Measurements from ENCODE around the gene MAN2B2. TPM values are rescaled to one million over a fixed set of nuclear protein-coding genes. Genes with fewer than 3 reads are reported as not detected.
"Not testable (repeated sequence)": the region's sequence is repeated elsewhere in the genome, so short reads cannot be mapped to it uniquely, and the experiment has no call there.

The MAN2B2 gene
- total and polyA plus RNA-seq, 5 donors from 2014 or later: 15.6 to 43.8 (median 23.1) TPM

DNA sequence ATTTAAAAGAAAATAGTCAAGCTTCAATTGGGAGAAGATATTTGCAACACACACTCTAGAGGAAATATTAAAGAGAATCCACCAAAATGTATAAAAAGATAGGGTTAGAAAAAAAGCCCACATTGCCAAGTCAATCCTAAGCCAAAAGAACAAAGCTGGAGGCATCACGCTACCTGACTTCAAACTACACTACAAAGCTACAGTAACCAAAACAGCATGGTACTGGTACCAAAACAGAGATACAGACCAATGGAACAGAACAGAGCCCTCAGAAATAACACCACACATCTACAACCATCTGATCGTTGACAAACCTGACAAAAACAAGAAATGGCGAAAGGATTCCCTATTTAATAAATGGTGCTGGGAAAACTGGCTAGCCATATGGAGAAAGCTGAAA, 79.2 kb downstream of the MAN2B2 start:
- Mint-ChIP-seq H3K4me3 (peak overlapping the region in 1 of 4 donors; percentile 10), H3K27me3 (peaks cover 22% of the 10 kb centered on the region), H3K4me1 (peaks cover 0 to 13% (median 2%) of the 10 kb centered on the region in 4 donors)
- H3K9me3 Mint-ChIP-seq; DNase-seq; H3K27me3 ChIP-seq (ENCODE audit: control insufficient read depth, insufficient read depth, low read length); H3K36me3 ChIP-seq (ENCODE audit: control insufficient read depth, insufficient read depth, low read length); H3K36me3 Mint-ChIP-seq; H3K4me1 ChIP-seq (ENCODE audit: control insufficient read depth, insufficient read depth, low read length, poor library complexity, severe bottlenecking); H3K9me3 ChIP-seq (ENCODE audit: control insufficient read depth in 2 of 2, low read length in 2 of 2); H3K4me3 ChIP-seq (ENCODE audit: low read depth, low read length); H3K27ac Mint-ChIP-seq; ATAC-seq (ENCODE audit: low read depth in 2 of 2); H3K27ac ChIP-seq (ENCODE audit: insufficient read depth, low read length, poor library complexity, severe bottlenecking): not testable (repeated sequence)

DNA sequence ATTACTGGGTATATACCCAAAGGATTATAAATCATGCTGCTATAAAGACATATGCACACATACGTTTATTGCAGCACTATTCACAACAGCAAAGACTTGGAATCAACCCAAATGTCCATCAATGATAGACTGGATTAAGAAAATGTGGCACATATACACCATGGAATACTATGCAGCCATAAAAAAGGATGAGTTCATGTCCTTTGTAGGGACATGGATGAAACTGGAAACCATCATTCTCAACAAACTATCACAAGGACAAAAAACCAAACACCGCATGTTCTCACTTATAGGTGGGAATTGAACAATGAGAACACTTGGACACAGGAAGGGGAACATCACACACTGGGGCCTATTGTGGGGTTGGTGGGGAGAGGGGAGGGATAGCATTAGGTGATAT, 80.3 kb downstream of the MAN2B2 start:
- H3K4me3 Mint-ChIP-seq; DNase-seq; H3K36me3 ChIP-seq (ENCODE audit: control insufficient read depth, insufficient read depth, low read length); H3K27ac ChIP-seq (ENCODE audit: insufficient read depth, low read length, poor library complexity, severe bottlenecking); H3K4me3 ChIP-seq (ENCODE audit: low read depth, low read length); H3K27ac Mint-ChIP-seq; H3K36me3 Mint-ChIP-seq; ATAC-seq (ENCODE audit: low read depth in 2 of 2); H3K27me3 ChIP-seq (ENCODE audit: control insufficient read depth, insufficient read depth, low read length); H3K9me3 Mint-ChIP-seq; H3K9me3 ChIP-seq (ENCODE audit: control insufficient read depth in 2 of 2, low read length in 2 of 2): not testable (repeated sequence)
- H3K4me1 ChIP-seq (ENCODE audit: control insufficient read depth, insufficient read depth, low read length, poor library complexity, severe bottlenecking): peaks cover 11% of the 10 kb centered on the region
- H3K27me3 Mint-ChIP-seq: peaks cover 29% of the 10 kb centered on the region
- peaks cover 0 to 19% (median 2%) of the 10 kb centered on the region in 4 donors for H3K4me1 Mint-ChIP-seq

DNA sequence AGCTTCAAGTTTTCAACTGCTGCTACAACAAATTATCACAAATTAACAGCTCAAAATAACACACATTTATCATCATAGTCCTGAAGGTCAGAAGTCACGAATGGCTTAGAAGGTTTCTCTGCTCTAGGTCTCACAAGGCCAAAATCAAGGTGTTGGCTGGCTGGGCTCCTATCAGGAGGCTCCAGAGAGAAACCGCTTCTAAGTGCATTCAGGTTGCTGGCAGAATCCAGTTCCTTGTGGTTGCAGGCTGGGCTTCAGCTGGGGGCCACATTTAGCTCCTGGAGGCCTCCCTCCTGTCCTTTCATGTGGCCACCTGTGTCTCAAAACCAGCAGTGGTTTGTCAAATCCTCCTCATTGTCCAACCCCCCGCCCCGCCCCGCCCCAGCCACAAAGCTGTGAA, 80.9 kb downstream of the MAN2B2 start:
- no peak overlapping the region for H3K27ac Mint-ChIP-seq
- ATAC-seq (ENCODE audit: low read depth in 2 of 2) (no peak), DNase-seq (no peak)

DNA sequence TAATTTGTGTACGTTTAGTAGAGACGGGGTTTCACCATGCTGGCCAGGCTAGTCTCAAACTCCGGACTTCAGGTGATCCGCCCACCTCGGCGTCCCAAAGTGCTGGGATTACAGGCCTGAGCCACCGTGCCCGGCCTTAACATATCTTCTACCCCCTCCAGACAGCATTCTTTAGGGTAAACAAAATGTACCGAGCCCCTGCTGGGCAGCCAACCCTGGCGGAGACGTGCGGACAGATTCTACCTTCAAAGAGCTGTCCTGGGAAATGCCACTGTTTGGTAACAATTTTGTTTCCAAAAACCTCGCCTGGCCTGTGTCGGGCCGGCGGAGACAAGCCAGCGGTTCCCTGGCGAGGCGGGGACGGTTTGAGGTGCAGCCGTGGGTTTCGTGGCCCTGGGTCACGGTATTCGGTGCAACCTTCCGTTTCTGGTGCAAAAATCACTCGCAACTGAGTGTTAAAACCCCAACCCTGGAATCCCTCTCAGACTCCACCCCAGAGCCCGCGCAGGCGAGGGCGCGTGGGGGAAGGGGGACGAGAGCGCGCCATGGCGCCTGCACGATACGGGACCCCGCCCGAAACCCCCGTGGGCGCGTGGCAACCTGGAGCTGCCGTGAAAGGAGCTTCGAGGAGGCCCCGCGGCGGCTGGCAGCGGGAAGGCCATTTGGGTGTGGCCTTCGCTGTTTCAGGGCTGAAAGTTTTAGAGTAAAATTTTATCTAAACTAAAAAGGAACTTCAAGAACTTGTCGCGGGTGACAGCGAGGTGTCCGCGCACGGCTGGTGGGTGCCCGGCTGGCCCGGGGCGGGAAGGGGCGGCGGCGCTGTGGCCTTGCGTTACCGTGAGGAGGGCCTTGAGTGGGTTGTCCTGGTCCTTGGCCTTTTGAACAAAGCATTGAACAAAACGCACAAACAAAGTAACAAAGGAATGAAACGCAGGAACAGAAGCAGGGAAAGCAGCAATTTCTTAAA, 82.5 kb downstream of the MAN2B2 start:
- H3K4me3 Mint-ChIP-seq: peak overlapping the region in 1 of 4 donors; percentile 76
- DNase-seq: no peak
- H3K9me3 Mint-ChIP-seq: peaks cover 0 to 1% (median 0%) of the 10 kb centered on the region in 7 donors
- no peaks in the 10 kb centered on the region for H3K9me3 ChIP-seq (ENCODE audit: control insufficient read depth in 2 of 2, low read length in 2 of 2)
- no peak overlapping the region for H3K27ac ChIP-seq (ENCODE audit: insufficient read depth, low read length, poor library complexity, severe bottlenecking)
- no peaks in the 10 kb centered on the region for H3K36me3 ChIP-seq (ENCODE audit: control insufficient read depth, insufficient read depth, low read length)
- H3K27me3 ChIP-seq (ENCODE audit: control insufficient read depth, insufficient read depth, low read length): peaks cover under 1% of the 10 kb centered on the region
- no peaks in the 10 kb centered on the region for H3K36me3 Mint-ChIP-seq
- H3K4me3 ChIP-seq (ENCODE audit: low read depth, low read length): no peak overlapping the region
- ATAC-seq (ENCODE audit: low read depth in 2 of 2): no peak
- H3K27ac Mint-ChIP-seq: no peak overlapping the region
- H3K4me1 ChIP-seq (ENCODE audit: control insufficient read depth, insufficient read depth, low read length, poor library complexity, severe bottlenecking): peaks cover 11% of the 10 kb centered on the region
- H3K4me1 Mint-ChIP-seq: peaks cover 0 to 19% (median 2%) of the 10 kb centered on the region in 4 donors
- H3K27me3 Mint-ChIP-seq: peaks cover 44% of the 10 kb centered on the region

More for the DNA sequence above, 80.9 kb downstream of the MAN2B2 start:
- Mint-ChIP-seq H3K9me3 (peaks cover 0 to 1% (median 0%) of the 10 kb centered on the region in 7 donors), H3K27me3 (peaks cover 28% of the 10 kb centered on the region), H3K4me3 (no peak overlapping the region), H3K4me1 (peaks cover 0 to 19% (median 2%) of the 10 kb centered on the region in 4 donors), H3K36me3 (no peaks in the 10 kb centered on the region)
- peaks cover 11% of the 10 kb centered on the region for H3K4me1 ChIP-seq (ENCODE audit: control insufficient read depth, insufficient read depth, low read length, poor library complexity, severe bottlenecking)
- no peak overlapping the region for H3K27ac ChIP-seq (ENCODE audit: insufficient read depth, low read length, poor library complexity, severe bottlenecking)
- H3K27me3 ChIP-seq (ENCODE audit: control insufficient read depth, insufficient read depth, low read length): no peaks in the 10 kb centered on the region
- no peak overlapping the region for H3K4me3 ChIP-seq (ENCODE audit: low read depth, low read length)
- H3K36me3 ChIP-seq (ENCODE audit: control insufficient read depth, insufficient read depth, low read length): no peaks in the 10 kb centered on the region
- no peaks in the 10 kb centered on the region for H3K9me3 ChIP-seq (ENCODE audit: control insufficient read depth in 2 of 2, low read length in 2 of 2)

DNA sequence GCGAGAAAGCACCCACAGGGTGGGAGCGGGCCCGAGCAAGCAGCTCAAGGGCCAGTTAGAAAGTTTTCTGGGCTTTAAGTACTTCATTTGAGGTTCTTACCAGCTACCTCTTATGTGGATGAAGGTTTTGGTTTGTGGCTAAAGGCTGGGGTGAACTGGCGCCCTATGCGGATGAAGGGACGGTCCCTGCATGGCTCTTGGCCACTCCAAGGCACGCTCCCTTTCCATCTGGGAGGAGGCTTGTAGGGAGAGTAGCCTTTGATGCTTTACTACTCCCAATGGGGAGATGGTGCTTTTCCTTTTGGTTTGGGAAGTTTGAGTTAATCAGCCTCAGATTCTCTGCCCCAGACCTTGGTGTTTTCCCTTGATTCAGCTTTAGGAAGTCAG, 83.2 kb downstream of the MAN2B2 start:
- Mint-ChIP-seq H3K4me3 (peak overlapping the region; percentile 43 to 85 (median 76)), H3K27ac (peak overlapping the region in 2 of 3 donors; percentile 59 to 60), H3K9me3 (peaks cover 0 to 1% (median 0%) of the 10 kb centered on the region in 7 donors), H3K4me1 (peaks cover 0 to 19% (median 2%) of the 10 kb centered on the region in 4 donors), H3K27me3 (peaks cover 51% of the 10 kb centered on the region), H3K36me3 (no peaks in the 10 kb centered on the region)
- DNase-seq: no peak
- Histone ChIP-seq H3K36me3 (ENCODE audit: control insufficient read depth, insufficient read depth, low read length) (no peaks in the 10 kb centered on the region), H3K27me3 (ENCODE audit: control insufficient read depth, insufficient read depth, low read length) (peaks cover 7% of the 10 kb centered on the region), H3K27ac (ENCODE audit: insufficient read depth, low read length, poor library complexity, severe bottlenecking) (no peak overlapping the region), H3K9me3 (ENCODE audit: control insufficient read depth in 2 of 2, low read length in 2 of 2) (no peaks in the 10 kb centered on the region), H3K4me3 (ENCODE audit: low read depth, low read length) (no peak overlapping the region), H3K4me1 (ENCODE audit: control insufficient read depth, insufficient read depth, low read length, poor library complexity, severe bottlenecking) (peaks cover 11% of the 10 kb centered on the region)
- ATAC-seq (ENCODE audit: low read depth in 2 of 2): no peak

DNA sequence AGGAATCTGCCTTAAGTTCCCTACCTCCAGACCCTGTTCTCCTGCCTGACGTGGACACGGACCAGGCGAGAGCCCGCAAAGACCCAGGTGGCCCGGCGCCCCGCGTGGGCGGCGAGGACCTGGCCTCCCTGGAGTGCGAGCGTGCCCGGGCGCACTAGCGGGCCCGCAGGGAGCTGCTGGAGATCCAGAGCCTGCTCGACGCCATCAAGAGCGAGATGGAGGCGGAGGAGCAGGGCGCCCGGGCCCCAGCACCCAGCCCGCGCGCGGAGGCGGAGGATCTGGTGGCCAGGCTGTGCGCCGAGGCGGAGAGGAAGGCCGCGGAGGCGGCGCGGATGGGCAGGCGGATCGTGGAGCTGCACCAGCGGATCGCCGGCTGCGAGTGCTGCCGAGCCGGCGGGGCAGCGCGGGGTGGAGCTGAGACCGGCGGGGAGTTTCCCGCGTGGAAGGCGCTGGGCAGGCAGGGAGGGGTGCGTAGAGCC, 83.6 kb downstream of the MAN2B2 start:
- Histone ChIP-seq H3K27ac (ENCODE audit: insufficient read depth, low read length, poor library complexity, severe bottlenecking) (no peak overlapping the region), H3K9me3 (ENCODE audit: control insufficient read depth in 2 of 2, low read length in 2 of 2) (no peaks in the 10 kb centered on the region), H3K27me3 (ENCODE audit: control insufficient read depth, insufficient read depth, low read length) (peaks cover 12% of the 10 kb centered on the region), H3K4me3 (ENCODE audit: low read depth, low read length) (peak overlapping the region; percentile 73), H3K4me1 (ENCODE audit: control insufficient read depth, insufficient read depth, low read length, poor library complexity, severe bottlenecking) (peaks cover 11% of the 10 kb centered on the region), H3K36me3 (ENCODE audit: control insufficient read depth, insufficient read depth, low read length) (no peaks in the 10 kb centered on the region)
- H3K27ac Mint-ChIP-seq: peak overlapping the region in 2 of 3 donors; percentile 60 to 62
- peaks cover 0 to 1% (median 0%) of the 10 kb centered on the region in 7 donors for H3K9me3 Mint-ChIP-seq
- ATAC-seq (ENCODE audit: low read depth in 2 of 2) (peak; percentile 77 to 81), DNase-seq (peak; percentile 44 to 54 (median 51))
- peaks cover 0 to 21% (median 2%) of the 10 kb centered on the region in 4 donors for H3K4me1 Mint-ChIP-seq
- peaks cover 55% of the 10 kb centered on the region for H3K27me3 Mint-ChIP-seq
- H3K36me3 Mint-ChIP-seq: no peaks in the 10 kb centered on the region
- H3K4me3 Mint-ChIP-seq: peak overlapping the region; percentile 68 to 85 (median 76)

DNA sequence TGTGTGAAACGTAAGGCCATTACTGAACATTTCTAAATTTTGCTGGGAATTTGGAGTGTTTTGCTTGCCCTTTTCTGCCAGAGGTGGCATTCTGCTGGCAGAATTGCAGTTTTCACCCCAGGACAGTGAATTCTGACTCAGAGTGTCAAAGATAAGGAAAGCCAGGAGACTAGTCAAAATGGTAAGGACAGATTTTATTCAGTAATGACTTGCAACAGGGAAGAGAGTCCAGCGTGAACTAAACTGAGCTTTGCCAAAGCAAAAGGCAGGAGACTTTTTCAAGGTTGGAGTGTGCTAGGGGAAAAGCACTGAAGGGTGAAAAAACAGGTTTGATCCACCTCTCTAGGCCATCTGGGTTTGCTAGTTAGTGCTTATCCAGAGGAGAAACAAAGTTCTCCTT, 84.9 kb downstream of the MAN2B2 start:
- H3K4me1 Mint-ChIP-seq: peaks cover 0 to 22% (median 2%) of the 10 kb centered on the region in 4 donors
- Histone ChIP-seq H3K27me3 (ENCODE audit: control insufficient read depth, insufficient read depth, low read length) (peaks cover 13% of the 10 kb centered on the region), H3K4me3 (ENCODE audit: low read depth, low read length) (no peak overlapping the region), H3K36me3 (ENCODE audit: control insufficient read depth, insufficient read depth, low read length) (no peaks in the 10 kb centered on the region), H3K27ac (ENCODE audit: insufficient read depth, low read length, poor library complexity, severe bottlenecking) (no peak overlapping the region), H3K9me3 (ENCODE audit: control insufficient read depth in 2 of 2, low read length in 2 of 2) (no peaks in the 10 kb centered on the region), H3K4me1 (ENCODE audit: control insufficient read depth, insufficient read depth, low read length, poor library complexity, severe bottlenecking) (peaks cover 23% of the 10 kb centered on the region)
- DNase-seq: no peak
- no peak for ATAC-seq (ENCODE audit: low read depth in 2 of 2)
- peak overlapping the region in 1 of 4 donors; percentile 23 for H3K4me3 Mint-ChIP-seq
- no peaks in the 10 kb centered on the region for H3K36me3 Mint-ChIP-seq
- H3K9me3 Mint-ChIP-seq: peaks cover 0 to 1% (median 0%) of the 10 kb centered on the region in 7 donors
- H3K27ac Mint-ChIP-seq: no peak overlapping the region
- peaks cover 57% of the 10 kb centered on the region for H3K27me3 Mint-ChIP-seq

All from CD4-positive, CD25-positive, alpha-beta regulatory T cell (primary cell).